CD4-positive, alpha-beta T cell treated with Interleukin-10 for 1 hour (primary cell): ENCODE results near the gene BBS10.
A peak's percentile ranks its signal among the peaks of the same experiment; 100 is the strongest.
"Not testable (repeated sequence)": the region's sequence is repeated elsewhere in the genome, so short reads cannot be mapped to it uniquely, and the experiment has no call there.

Experiments
- DNase-seq: peaks from one replicate; pipeline ENCODE4 v3.0.0-alpha.2; 2020

Gene BBS10

GRCh38 chr12:76348079-76348901 is at the start of gene BBS10:
TSS of gene BBS10 (minus strand) at chr12:76348415. CDS start at chr12:76348358, 57 bp downstream.
- peak; percentile 87 for DNase-seq

DNA sequence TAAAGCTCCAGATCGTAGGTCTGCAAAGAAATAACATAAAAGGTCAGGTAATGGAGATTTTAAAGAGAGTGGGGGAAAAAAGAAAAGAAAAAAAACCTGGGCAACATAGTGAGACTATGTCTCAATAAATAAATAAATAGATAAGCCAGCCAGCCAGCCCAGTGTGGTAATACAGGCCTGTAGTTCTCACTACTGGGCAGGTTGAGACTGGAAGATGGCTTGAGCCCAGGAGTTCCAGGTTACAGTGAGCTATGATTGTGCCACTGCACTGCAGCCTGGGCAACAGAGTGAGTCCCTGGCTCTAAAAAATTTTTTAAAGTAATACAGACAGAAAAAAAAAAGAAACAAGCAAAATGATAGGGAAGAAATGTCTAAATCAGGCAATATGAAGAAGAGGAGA is 43.2 kb upstream of the BBS10 start:
- DNase-seq = no peak

GRCh38 chr12:76387614-76388013 is 39.4 kb upstream of the BBS10 start:
- DNase-seq = no peak

DNA sequence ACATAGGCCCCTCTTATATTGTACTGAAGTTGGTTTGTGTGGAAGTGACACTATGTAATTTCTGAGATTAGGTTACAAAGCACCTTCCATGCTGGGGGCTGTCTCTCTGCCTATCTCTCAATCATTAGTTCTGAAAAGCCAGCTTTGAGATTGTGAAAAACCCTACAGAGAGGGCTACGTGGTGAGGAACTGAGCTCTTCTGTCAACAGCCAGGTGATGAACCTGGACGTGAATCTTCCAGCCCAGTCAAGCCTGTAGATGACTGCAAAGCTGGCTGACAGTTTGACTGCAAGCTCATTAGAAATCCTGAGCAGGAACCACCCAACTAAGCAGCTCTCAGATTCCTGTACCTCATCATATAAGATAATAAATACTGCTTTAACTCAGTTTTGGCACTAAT is 36.3 kb upstream of the BBS10 start:
- no peak for DNase-seq

GRCh38 chr12:76383988-76384387 is 35.8 kb upstream of the BBS10 start:
- no peak for DNase-seq

GRCh38 chr12:76379261-76379660 is 31.0 kb upstream of the BBS10 start:
- no peak for DNase-seq

DNA sequence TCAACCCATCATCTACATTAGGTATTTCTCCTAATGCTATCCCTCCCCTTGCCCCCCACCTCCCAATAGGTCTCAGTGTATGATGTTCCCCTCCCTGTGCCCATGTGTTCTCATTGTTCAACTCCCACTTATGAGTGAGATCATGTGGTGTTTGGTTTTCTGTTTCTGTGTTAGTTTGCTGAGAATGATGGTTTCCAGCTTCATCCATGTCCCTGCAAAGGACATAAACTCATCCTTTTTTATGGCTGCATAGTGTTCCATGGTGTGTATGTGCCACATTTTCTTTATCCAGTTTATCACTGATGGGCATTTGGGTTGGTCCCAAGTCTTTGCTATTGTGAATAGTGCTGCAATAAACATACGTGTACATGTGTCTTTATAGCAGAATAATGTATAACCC is 28.7 kb upstream of the BBS10 start:
- DNase-seq = not testable (repeated sequence)

GRCh38 chr12:76375939-76376338 is 27.7 kb upstream of the BBS10 start:
- no peak for DNase-seq

DNA sequence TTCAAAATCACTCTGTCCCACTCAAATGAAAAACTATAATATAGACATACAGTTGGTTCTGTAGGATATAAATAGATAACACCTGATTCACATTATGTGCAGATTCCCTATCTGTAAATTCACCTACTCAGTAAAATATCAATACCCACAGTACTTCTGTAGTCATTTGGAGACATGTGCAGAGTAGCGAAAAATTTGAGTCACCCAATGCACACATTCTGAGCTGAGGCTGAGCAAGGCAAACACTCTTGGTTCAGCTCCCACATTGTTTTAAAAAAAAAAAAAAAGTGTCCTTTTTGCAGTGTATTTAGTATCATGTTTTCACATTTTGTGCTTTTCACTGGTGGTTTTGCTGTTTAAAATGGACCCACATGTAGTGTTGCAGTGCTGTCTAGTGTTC is 27.3 kb upstream of the BBS10 start:
- no peak for DNase-seq

DNA sequence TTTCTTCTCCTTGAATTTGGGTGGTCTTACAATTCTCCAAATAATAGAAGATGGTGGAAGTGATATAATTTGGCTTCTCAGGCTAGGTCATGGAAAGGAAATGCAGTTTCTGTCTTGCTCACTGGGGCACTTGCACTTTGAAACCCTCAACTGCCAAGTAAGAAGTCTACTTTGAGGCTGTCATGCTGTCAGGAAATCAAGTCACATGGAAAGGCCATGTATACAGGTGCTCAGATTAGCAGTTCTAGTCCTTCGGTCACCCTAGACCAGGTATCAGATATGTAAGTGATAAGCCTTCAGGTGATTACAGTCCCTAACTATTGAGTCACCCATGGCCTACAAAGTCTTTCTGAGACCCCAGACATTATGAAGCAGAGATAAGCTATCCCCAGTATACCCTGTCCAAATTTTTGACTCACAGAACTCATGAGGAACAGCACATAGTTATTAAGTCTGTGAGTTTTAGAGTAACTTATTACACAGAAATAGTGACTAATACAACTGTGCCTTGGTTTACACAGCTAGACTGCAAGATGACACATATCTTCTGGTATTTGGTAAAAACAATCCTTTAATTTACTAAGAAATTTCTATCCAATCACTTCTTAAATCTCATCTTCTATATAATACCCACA is 26.3 kb upstream of the BBS10 start:
- no peak for DNase-seq

GRCh38 chr12:76368230-76368629 is 20.0 kb upstream of the BBS10 start:
- DNase-seq = no peak

DNA sequence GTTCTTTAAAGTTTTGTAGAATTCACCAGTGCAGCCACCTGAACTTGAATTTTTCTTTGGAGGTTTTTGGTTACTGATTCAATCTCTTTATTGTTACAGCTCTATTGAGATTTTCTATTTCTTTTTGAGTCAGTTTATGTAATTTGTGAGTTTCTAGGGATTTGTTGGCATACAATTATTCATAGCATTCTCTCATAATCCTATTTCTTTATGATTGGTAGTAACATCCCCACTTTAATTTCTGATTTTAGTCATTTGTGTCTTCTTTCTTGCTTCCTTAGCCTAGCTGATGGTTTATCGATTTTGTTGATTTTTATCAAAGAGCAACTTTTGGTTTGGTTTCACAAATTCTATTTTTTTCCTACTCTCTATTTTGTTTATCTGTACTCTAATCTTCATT is 17.9 kb upstream of the BBS10 start:
- no peak for DNase-seq

- DNase-seq = not testable (repeated sequence)
These were observed 15.9 kb upstream of the BBS10 start for GRCh38 chr12:76364131-76364530.

GRCh38 chr12:76360316-76360715 is 12.1 kb upstream of the BBS10 start:
- no peak for DNase-seq

DNA sequence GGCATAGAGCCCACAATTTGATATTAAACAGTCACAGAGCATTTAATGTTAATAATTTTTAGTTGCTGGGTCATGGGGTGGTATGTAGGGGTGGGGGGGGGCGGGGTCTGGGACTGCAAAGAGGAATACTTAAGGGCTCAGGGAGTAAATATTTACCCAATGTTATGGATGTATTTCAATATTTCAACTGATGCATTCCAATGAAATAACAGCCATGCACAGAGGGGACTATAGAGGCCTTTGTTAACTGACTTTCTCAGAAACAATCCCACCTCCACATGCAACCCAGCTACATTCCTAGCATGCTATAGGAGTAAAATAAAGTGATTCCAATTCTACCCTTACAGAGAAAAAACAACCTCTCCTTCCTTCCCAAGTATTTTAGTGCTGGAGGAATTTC is 7.9 kb upstream of the BBS10 start:
- DNase-seq = no peak

DNA sequence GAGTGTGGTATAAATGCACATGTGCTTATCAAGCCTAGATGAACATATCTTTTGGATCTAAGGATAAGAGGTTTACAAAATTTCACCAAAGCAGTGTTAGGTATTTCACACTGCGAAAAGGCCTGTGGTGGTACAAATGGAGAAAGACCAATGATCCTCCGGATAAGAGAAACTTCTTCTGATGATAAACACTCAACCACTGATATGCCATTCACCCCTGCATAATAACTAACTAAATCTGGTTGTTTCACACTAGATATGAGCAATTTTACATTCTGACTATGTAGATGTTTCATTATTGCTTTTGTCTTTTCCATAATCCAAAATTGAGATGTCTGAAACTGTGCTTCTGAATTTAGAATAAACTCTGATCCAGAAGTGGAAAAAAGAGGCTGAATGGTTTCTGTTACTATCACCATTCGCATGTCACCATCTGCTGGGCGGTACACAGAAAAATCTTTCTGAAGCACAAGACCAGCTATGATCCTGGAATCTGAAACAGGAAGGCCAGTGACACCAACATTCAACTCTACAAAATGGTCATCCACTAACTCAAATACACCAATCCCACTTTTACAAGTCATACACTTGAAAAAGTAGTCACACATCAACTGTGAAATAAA is 1.3 kb downstream of the BBS10 start:
- no peak for DNase-seq

- no peak for DNase-seq
These were observed 2.0 kb downstream of the BBS10 start for GRCh38 chr12:76346236-76346635.

- no peak for DNase-seq
These were observed 2.6 kb downstream of the BBS10 start for GRCh38 chr12:76345569-76345968.

GRCh38 chr12:76341436-76342030 is 6.7 kb downstream of the BBS10 start:
- DNase-seq = no peak

DNA sequence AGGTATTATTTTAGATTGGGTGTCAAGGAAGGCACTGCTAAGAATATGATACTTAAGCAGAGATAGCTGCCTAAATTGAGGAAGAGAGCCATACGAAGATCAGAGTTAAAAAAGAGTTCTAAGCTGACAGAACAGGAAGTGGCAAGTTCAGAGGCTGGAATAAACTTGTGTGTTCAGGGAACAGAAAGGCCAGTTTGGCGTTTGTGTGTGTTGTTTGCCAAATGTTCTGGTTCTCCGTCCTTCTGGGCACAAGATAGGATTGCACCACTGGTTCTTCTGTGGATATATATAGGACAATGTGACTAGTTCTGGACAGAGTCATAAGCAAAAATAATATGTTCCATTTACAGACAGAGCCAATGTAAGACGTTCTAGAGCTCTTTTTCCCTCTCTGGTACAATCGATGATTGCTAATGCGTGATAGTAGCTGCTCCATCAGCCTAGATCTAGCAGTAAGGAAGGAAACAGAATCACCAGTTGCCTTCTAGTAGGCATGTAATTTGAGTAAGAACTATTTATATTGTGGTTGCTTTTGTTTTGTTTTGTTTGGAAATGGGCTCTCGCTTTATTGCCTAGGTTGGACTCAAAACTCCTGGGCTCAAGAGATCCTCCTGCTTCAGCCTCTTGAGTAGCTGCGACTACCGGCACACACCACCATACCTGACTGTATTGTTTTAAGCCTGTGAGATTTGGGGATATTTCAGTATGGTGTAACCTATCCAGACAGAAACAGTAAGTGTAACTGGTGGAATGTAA is 7.4 kb downstream of the BBS10 start:
- no peak for DNase-seq

GRCh38 chr12:76337583-76337982 is 10.6 kb downstream of the BBS10 start:
- no peak for DNase-seq

DNA sequence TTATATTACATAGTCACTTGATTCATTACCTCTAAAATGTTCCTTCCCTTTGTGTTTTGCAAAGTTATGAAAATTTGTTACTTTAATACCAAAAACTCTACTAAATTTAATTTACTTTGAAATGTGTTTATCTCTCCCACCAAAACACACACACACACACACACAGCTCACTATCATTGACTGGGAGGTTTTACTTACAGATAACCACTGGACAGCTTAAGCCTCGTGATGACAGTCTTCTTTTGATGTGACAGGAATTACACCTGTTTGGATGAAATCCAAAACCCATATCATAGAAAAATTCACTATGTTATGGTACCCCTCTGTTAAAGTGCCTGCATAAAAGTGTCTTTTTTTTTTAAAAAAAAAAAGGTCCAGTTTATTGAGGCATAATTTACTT is 15.6 kb downstream of the BBS10 start:
- DNase-seq = no peak

DNA sequence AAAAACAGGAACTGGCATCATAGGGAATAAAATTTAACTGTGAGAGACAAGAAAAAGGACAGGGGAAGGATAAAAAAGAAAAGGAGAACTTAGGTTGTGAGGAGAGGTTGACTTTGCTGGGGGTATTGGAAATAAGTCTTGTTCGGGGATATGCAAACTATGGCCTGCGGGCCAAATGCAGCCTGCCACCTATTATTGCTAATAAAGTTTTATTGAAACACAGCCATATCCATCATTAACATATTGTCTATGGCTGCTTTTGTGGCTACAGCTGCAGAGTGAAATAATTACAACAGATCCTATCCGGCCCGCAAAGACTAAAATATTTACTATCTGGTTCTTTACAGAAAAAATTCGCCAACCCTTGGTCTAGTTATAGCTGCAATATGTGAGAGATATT is 18.6 kb downstream of the BBS10 start:
- no peak for DNase-seq
